ENCODE data around the gene PRKD3.
A peak's percentile ranks its signal among the peaks of the same experiment; 100 is the strongest.

PRKD3 gene

GRCh38 chr2:37324786-37325624 is at the start of gene PRKD3:
TSS of gene PRKD3 (minus strand) at chr2:37324833. CDS start at chr2:37316524, 8,309 bp downstream.
- peak in 1 of 2 experiments; percentile 75 for DNase-seq

GRCh38 chr2:37372000-37372399 is 47.4 kb upstream of the PRKD3 start:
- no peak for DNase-seq

- DNase-seq: no peak
Measured at GRCh38 chr2:37370666-37371065, 46.0 kb upstream of the PRKD3 start.

- no peak for DNase-seq
Measured at GRCh38 chr2:37367984-37368383, 43.4 kb upstream of the PRKD3 start.

DNA sequence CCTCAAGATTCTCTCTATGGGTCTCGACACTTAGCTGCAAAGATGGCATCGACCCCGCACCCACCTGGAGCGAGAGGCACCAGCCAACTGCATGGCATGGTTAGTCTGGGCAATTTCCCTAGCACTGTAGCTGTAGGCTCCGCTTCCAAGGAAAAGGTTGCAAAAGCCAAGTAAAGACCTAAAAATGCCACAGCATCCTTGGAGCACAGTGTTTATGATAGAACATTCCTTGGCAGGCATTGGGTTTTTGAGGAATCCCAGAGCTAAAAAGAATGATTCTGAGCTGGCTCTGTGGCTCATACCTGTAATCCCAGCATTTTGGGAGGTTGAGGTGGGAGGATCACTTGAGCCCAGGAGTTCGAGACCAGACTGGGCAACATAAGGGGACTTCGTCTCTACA is 42.7 kb upstream of the PRKD3 start:
- DNase-seq: no peak

- DNase-seq: no peak
Measured at GRCh38 chr2:37366773-37367172, 42.1 kb upstream of the PRKD3 start.

- DNase-seq: no peak
Measured at GRCh38 chr2:37365669-37366068, 41.0 kb upstream of the PRKD3 start.

DNA sequence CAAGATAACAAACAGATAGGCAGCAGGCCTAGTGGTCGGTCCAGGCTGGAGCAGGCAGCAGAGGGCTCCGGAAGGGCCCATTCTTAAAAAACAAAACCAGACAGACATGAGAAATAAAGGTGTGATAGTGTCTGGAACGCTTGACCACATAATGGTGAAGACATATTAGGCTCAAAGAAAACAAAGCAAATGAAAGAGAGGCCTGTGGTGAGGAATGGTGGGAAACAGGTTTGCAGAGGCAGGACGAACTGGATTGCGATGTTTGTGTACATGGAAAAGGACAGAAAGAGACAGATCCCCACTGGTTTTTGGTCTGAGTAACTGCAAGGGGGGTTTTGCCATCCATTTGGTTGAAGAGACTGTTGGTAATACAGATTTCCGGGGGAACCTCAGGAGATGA is 39.7 kb upstream of the PRKD3 start:
- no peak for DNase-seq

GRCh38 chr2:37361994-37362698 is 37.5 kb upstream of the PRKD3 start:
- DNase-seq: no peak

- no peak for DNase-seq
Measured at GRCh38 chr2:37361216-37361815, 36.7 kb upstream of the PRKD3 start.

- no peak for DNase-seq
Measured at GRCh38 chr2:37358466-37358865, 33.8 kb upstream of the PRKD3 start.

DNA sequence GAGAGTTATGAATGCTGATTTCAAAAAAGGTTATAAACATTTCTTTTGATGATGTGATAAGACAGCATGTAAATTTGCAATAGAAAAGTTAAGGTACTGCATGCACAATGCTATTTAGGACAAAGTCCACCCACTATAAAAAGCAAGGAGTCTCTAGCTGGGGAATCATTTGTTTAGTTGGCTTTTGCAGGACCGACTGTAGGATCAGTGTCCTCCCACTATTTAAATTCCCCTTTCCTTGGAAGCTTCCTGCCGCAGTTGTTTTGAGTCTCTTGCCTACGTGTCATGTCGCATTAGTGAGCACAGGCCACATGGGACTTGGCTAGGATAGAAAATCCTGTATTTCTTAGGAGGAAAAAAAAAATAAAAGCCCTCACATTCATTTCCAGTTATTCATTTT is 32.9 kb upstream of the PRKD3 start:
- peak; percentile 14 to 50 for DNase-seq

DNA sequence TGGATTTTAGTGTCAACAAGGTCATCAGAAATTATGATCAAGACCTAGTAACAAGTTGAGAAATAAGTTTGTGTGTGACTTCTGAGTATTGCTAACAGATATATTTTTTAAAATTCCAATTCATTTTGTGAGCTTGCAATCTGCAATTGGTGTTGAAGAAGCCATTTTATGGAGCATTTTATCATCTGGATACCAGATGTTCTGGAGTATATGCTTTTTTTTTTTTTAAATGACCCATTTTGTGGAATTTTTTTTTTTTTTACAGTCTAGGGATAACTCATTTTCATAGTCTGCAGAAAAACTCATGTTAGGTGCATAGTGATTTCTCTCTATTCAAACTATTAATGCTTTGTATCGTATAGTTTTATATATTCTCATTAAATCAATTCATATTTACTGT is 32.4 kb upstream of the PRKD3 start:
- no peak for DNase-seq

DNA sequence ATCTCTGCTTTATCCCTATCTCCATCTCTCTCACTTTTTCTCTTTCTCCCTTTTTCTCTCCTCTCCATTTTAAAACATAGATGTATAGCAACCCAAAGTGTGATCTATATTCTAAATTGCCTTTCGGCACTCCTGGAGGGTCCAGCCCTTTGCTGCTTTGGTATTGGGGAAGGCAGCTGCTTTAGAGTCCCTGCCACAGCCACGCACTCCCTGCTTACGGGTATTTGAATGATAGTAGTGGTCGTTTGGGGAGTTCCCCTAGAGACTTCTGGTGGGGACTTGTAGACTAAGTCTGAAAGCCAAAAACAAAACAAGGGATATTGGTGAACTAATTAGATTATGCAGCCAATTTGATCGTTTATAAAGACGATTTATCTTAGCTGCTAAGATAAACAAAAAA is 31.7 kb upstream of the PRKD3 start:
- no peak for DNase-seq

GRCh38 chr2:37355735-37356134 is 31.1 kb upstream of the PRKD3 start:
- DNase-seq: no peak

DNA sequence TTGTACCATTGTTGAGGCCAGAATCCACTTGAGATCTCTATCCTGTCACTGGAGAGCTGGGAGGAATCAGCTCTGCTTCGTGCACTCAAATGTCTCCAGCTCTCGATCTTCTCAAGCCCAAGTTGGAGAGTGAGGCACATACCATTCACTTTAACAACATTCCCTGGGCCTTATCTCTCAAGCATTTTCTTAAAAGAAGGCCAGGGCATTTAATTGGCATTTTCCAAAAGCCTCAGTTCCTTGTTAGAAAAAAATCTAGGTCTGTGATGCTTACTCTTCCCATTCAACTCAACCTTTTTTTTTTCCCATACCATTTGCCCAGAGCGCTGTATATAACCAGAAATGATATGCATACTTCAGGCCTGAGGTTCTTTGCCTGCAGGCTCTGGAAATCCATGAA is 29.9 kb upstream of the PRKD3 start:
- DNase-seq: no peak

DNA sequence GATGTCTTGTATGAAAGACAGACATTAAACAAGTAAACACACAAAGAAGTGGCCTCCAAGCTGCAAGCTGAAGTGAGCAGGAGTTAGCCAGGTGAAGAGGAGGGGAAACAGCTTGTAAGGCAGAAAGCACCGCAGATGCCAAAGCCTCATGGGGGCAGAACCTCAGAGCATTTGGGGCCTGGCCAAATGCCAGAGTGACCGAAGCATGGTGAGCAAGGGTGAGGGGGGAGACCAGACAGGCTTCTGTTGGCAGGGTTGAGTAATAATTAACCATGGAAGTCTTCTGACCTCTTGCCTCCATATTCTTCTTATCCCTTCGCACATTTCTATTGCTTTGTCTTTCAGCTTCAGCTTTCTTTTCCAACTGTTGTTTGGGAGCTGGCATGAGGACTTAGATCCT is 25.4 kb upstream of the PRKD3 start:
- DNase-seq: peak in 1 of 2 experiments; percentile 9

DNA sequence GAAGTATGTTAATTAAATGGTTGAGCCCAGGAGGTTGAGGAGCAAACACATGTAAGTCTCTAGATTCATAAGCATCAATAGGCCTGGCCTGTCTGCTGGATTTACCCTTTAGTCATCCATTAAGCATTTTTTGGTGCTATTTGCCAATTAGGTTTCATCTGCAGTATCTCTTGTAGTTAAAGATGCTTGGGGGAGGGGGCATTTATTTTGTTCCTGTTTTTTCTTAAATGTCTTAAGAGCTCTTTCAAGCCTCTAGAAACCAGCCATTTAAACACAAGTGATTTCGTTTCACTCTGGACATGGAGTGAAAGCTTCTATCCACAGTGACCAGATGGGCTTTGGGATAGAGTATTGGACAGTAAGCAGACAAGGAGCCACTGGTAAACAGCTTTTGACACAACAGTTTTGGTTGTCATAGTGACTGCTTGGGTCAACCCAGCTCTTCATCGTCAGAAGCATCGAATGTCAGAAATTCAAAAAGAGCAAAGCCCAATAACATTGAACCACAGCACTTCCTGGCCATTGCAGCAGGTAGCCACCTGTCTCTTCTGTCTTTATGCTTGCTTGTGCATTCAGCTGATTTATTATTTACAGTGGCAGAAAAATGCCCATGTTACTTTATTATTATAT is 24.7 kb upstream of the PRKD3 start:
- no peak for DNase-seq

DNA sequence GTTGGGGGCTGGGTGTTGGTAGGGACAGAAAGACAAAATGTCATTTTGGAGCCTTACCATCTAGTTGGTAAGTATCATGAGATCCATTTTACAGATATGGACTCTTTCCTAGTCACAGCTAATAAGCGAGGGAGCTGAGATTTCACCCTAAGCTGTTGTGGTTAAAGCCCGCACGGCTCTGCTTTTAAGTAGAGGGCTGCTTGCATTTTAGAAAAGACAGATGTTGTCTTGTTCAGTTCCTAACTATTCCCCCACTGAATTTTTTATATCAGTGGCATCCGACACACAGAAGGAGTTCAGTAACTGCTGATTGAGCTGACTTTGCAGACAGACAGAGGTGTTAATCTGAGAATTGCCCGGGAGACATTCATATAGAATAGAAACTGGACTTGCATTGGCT is 23.5 kb upstream of the PRKD3 start:
- DNase-seq: no peak

DNA sequence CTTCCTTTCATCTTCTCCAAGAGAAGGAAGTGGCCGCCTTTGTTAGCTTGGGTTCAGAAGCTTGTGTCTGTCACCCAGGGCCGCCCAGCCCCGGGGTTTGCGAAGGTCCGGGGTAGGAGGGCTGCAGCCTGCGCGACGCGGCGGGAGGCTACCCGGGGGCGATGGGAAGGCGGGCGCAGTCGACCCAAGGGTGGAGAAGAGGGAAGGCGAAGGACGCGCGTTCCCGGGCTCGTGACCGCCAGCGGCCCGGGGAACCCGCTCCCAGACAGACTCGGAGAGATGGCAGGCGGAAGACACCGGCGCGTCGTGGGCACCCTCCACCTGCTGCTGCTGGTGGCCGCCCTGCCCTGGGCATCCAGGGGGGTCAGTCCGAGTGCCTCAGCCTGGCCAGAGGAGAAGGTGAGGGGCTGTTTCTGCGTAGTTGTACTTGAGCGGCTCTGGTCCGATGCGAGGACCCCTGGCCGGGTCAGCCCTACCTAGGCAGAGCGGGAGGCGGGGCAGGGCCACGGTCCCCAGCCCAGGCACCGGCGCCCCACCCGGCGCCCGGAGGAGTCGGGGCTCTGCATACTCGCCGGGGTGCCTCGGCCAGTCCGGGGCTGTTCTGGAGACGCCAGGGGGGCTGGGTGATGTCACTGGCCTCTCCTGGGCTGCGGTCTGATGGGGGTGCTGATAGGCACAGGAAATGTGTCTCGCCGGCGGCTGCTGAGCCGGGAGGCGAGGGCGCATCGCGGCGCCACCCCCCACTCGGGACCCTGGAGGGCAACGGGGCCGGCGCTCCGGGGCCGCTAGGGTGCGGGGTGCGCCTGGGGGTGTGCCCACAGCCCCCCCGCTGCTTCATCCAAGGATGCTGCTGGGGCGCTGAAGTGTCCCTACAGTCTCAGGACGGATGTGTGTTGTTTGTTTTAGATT is 20.1 kb upstream of the PRKD3 start, which contains the start of gene QPCT:
TSS of gene QPCT (plus strand) at position 178 of the 909 bp plus-strand sequence. CDS start at position 280, 102 bp downstream.
- peak; percentile 44 to 83 for DNase-seq

- DNase-seq: peak in 1 of 2 experiments; percentile 23
Measured at GRCh38 chr2:37343537-37344434, 19.2 kb upstream of the PRKD3 start.
